CD4-positive, alpha-beta T cell treated with Interleukin-4 for 1 hour (primary cell): ENCODE data around the gene DTX2.
"Not testable (repeated sequence)": the region's sequence is repeated elsewhere in the genome, so short reads cannot be mapped to it uniquely, and the experiment has no call there.

ENCODE experiments used
- DNase-seq, 2 donors: peaks; one replicate each; pipeline ENCODE4 v3.0.0-alpha.2; 2020 to 2022

DTX2 gene

GRCh38 chr7:76445577-76446008, 15.9 kb upstream of the DTX2 start:
- peak in 1 of 2 donors; percentile 18 for DNase-seq

- not testable (repeated sequence) for DNase-seq
Measured at GRCh38 chr7:76457017-76457416, 4.5 kb upstream of the DTX2 start.

DNA sequence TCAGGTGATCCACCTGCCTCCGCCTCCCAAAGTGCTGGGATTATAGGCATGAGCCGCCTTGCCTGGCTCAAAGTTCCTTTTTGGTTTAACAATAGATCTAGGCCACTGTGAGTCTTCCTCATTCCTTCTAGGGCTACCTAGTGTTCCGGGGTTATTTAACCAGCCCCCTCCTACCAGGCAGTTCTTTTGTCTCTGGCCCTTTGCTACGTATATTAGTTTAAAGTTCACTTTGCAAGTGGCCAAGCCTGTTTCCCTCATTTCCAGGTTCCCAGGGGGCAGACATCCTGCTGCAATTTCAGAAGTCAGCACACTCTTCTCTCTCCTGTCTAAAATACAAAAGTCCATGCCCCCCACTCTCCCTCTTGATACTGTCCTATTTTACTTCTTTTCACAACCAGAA, 3.0 kb upstream of the DTX2 start:
- not testable (repeated sequence) for DNase-seq

DNA sequence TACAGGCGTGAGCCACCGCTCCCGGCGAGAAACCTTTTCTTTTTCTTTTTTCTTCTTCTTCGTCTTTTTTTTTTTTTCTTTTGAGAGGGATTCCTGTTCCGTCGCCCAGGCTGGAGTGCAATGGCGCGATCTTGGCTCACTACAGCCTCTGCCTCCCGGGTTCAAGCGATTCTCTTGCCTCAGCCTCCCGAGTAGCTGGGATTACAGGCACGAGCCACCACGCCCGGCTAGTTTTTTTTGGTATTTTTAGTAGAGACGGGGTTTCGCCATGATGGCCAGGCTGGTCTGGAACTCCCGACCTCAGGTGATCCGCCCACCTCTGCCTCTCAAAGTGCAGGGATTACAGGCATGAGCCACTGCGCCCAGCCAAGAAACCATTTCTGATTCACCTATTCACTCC, 742 bp upstream of the DTX2 start:
- DNase-seq: not testable (repeated sequence)

DNA sequence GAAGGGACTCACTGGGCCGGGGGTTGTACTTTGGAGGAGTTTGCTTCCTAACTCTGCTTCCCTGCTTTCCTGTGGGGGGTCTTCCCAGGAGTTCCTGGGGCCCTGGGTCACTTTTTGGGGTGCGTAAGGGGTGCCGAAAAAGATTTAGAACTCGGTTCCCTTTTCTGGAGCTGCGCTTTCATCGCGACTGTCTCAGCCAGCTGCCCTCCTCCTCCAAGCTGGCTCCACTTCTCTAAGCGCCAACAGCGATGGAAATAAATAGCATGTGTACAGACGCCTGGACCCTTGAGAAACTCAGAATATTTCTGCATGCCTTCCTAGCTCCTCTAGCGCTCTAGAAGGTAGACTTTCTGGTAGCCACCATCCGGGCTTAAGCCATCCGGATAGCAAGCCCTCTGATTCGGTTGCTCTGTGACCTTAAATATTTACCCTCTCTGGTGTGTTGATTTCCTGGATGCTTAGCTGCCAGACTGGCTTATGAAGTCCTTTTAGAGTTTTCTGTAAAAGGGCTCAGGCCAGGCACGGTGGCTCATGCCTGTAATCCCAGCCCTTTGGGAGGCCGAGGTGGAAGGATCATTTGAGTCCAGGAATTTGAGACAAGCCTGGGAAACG, 868 bp downstream of the DTX2 start:
- DNase-seq: not testable (repeated sequence)

DNA sequence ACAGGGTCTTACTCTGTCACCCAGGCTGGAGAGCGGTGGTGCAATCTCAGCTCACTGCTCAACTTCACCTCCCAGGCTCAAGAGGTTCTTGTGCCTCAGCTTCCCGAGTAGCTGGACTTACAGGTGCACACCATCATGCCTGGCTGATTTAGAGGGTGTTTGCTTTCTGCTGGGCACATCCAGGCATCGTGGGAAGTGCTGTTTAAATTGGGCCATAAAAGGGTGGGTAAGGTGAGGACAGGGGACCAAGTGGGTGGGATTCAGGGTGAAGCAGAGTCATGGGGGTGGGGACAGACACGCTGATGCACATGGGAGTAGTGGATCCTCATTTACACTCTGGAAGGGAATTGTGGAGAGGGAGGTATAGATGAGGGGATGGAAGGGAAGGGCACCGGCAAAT, 3.5 kb downstream of the DTX2 start:
- DNase-seq: not testable (repeated sequence)

- not testable (repeated sequence) for DNase-seq
Measured at GRCh38 chr7:76465950-76466349, 4.4 kb downstream of the DTX2 start.

- DNase-seq: not testable (repeated sequence)
Measured at GRCh38 chr7:76467743-76468404, 6.4 kb downstream of the DTX2 start.

GRCh38 chr7:76471556-76472221, 10.2 kb downstream of the DTX2 start:
- DNase-seq: not testable (repeated sequence)

DNA sequence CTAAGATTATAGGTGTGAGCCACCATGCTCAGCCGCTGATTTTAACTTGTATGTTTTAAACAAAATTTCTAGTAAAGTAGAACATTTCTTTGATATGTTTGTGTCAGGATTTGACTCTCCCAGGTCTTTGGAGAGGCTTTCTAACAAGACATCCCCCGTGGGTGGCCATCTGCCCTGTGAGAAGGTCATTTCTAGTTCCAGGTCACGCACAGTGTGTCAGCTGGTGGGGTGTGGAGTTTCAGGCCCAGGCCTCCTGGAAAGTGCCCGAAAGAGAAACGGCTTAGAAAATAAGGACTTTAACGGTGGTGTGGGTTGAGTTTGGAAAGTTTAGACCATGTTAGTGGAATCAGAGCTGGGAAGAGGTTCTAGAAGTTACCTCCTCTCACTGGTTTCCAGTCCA, 11.6 kb downstream of the DTX2 start:
- not testable (repeated sequence) for DNase-seq

DNA sequence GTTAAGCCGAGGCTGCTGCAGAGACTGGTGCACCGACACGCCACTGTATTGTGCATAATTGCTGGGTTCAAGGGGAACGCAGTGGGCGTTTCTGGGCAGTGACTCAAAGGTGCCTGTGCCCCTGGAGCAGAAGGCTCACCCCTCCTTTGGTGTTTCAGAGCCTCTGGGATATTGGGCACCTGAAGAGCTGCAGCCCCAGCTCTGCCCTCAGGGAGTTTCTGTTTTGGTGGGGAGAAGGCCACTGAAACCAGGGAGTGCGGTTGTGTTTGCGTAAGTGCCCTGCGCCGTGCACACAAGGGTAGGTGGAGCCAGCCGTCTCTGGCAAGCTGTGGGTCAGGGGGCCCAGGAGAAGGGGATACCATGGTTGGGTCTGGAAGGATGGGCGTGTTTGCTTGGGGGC, 14.8 kb downstream of the DTX2 start:
- not testable (repeated sequence) for DNase-seq

DNA sequence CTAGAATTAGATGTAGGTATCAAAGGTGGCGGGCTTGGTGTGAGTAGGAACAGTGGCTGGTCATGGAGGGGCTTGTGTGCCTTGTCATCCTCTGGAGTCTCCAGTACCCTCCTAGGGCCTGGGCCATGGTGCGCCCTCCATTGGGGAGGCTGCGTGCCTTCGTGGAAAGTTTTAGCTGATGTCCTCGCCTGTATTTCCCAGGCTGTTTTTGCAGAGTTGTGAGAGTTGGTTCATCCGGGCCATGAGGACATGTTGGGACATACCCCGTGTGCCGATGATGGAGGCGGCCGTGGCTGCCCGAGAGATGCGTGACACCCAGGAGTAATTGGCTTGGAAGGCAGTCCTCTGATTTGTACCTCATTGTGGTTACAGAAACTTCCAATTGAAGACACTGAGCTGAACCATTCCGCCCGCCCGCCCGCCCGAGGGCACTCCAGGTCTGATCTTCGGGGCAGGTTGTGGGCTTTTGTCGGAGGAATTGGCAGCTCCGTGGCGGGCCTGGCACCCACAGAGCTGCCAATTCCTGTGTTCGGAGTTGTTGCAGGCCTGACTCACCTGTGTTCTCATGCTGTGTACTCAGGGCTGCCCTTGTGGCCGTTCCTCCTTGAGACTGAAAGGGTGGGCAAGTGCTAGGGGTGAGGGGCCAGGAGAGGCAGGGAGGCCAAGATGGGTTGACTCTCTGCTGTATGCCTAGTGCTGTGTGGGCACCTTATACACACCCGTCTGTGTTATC, 15.4 kb downstream of the DTX2 start:
- not testable (repeated sequence) for DNase-seq

- DNase-seq: not testable (repeated sequence)
Measured at GRCh38 chr7:76479628-76480027, 18.1 kb downstream of the DTX2 start.

DNA sequence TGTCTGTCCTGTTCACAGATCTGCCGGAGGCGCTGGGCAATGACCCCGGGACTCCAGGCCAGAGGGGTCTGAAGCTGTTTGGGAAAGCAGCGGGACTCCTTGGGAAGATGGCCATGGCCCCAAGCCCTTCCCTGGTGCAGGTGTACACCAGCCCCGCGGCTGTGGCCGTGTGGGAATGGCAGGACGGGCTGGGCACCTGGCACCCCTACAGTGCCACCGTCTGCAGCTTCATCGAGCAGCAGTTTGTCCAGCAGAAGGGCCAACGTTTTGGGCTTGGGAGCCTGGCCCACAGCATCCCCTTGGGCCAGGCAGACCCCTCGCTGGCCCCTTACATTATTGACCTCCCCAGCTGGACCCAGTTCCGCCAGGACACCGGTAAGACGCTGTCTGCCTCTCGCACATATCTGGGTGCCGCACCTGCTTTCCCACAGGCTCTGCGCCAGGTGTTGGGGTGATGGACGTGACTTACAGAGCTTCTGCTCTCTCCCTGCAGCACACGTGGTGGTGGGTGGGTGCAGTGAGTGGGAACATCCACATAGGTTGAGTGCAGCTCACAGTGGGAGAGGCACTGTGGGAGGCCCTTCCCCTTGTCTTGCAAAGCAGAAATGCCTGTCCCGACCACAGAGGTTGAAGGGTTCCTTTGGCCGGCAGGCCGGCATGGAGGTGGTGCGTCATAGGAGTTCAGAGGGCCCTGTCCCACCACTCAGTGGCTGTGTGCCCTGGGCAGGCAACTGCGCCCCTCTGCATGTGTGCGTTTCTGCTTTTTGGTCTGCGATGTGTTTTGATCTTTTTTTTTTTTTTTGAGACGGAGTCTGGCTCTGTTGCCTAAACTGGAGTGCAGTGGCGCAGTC, 19.1 kb downstream of the DTX2 start:
- DNase-seq: not testable (repeated sequence)

DNA sequence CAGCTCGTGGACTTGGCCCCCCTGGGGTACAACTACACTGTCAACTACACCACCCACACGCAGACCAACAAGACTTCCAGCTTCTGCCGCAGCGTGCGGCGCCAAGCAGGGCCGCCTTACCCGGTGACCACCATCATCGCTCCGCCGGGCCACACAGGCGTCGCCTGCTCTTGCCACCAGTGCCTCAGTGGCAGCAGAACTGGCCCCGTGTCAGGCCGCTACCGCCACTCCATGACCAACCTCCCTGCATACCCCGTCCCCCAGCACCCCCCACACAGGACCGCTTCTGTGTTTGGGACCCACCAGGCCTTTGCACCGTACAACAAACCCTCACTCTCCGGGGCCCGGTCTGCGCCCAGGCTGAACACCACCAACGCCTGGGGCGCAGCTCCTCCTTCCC, 21.2 kb downstream of the DTX2 start:
- not testable (repeated sequence) for DNase-seq

DNA sequence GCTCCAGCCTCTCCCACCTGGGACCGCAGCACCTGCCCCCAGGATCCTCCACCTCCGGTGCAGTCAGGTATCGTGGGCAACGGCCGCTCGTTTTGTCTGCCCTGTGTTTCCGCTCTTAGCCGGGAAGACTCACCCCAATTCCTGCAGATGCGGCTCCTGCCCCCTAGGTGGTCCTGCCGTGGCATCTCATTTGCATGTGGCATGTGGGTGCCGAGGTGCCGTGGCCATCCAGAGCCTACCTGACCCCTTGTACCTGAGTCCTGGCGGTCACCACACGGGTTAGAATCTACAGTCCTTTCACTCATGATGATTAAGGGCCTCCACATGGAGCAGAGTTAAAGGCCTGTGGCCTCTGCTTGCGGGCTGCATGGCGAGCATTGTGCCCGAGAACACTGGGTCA, 21.6 kb downstream of the DTX2 start:
- not testable (repeated sequence) for DNase-seq

DNA sequence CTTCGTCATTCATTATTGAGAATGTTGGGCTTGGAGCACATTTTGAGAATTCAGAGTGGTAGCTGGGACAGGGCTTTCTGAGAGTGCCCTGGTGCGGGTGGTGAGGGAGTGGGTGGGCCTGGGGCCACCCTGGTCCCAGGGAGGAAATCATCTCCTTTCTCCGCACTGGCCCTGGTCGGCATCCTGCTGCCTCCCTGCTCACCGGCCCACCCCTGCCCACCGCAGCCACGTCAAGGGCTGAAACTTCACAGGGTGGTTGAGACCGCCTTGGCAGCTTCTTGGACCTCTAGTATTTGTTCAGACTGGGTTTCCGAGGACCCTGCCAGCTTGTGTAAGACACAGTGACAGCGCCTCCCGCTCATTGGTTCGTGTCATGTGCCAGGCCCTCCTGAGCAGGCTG, 22.9 kb downstream of the DTX2 start:
- not testable (repeated sequence) for DNase-seq

DNA sequence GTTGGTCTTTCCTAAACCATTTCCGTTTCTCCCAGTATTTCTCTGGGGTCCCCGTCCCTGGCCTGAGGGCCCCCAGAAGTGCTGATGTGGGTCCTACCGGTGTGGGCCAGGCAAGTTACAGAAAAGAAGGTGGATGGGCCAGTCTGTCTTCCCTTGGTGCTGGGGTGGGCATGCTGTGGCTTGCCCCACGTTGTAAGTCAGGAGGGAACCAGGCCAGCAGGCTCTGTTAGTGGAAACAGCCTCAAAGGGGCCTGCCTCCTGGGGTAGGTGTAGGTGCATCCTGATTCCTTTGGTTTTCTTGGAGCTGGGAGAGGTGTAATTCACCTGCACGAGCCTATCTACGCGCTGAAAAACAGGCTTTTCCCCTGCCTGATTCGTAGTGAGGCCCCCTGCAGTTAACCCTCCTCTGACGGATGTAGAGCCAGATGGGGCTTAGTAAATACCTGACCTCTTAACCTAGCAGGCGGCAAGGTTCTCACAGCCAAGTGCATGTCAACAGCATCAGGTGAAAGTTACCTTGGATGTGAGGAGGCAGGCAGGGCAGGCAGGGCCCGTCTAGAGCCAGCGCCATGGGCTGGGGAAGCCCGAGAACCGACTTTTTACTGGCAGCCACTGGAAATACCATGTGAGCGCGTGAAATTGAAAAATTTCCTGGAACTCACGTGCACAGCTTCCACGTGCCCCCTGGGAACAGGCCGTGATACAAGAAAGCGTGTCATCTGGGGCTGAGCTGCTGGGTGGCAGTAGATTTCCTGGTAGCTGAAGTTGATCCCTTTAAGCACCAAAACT, 24.5 kb downstream of the DTX2 start:
- not testable (repeated sequence) for DNase-seq

- DNase-seq: peak; percentile 33 to 37
Measured at GRCh38 chr7:76486618-76487017, 25.1 kb downstream of the DTX2 start.

DNA sequence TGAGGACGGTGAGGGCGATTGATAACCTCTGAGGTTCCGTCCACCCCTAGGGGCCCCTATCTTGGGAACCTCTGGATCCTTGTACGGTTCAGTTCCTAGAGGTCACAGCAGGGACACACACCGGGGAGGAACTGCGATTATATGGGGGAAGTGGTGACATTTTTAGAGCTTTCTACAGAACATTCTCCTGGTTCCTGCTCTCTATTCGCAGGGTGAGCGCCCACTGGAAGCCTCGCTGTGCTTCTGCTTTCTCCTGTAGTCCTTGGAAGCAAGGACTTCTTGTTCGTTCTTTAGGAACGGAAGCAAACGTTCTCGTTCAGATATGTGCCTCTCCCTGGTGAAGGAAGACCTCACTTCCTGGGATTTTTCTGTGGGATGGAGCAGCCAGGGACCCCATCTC, 26.5 kb downstream of the DTX2 start:
- DNase-seq: not testable (repeated sequence)

- not testable (repeated sequence) for DNase-seq
Measured at GRCh38 chr7:76492139-76492538, 30.6 kb downstream of the DTX2 start.
